Fibroblast of lung (primary cell): ENCODE measurements around the gene VSTM5.

ENCODE experiments used
- EZH2 ChIP-seq: IDR thresholded peaks from 2 replicates; pipeline ENCODE4 v1.5.1; 2012; ENCODE audit warnings: low read length, control low read depth, mild to moderate bottlenecking; ENCODE audit errors: missing control alignments
- TF ChIP-seq, protein P1 (sequence below), 2 donors: IDR thresholded peaks in 1 of 2; conservative IDR thresholded peaks in 1 of 2; 1 replicate in 1 of 2; 2 replicates in 1 of 2; pipeline ENCODE4 v1.5.1; 2011 to 2012; ENCODE audit warnings: low read length in 2 of 2, control low read depth in 1 of 2, inconsistent platforms in 1 of 2, low read depth in 1 of 2, mild to moderate bottlenecking in 1 of 2

GRCh38 chr11:93801366-93801765 lies 49.1 kb downstream of the VSTM5 start:
- TF ChIP-seq, protein P1, sequence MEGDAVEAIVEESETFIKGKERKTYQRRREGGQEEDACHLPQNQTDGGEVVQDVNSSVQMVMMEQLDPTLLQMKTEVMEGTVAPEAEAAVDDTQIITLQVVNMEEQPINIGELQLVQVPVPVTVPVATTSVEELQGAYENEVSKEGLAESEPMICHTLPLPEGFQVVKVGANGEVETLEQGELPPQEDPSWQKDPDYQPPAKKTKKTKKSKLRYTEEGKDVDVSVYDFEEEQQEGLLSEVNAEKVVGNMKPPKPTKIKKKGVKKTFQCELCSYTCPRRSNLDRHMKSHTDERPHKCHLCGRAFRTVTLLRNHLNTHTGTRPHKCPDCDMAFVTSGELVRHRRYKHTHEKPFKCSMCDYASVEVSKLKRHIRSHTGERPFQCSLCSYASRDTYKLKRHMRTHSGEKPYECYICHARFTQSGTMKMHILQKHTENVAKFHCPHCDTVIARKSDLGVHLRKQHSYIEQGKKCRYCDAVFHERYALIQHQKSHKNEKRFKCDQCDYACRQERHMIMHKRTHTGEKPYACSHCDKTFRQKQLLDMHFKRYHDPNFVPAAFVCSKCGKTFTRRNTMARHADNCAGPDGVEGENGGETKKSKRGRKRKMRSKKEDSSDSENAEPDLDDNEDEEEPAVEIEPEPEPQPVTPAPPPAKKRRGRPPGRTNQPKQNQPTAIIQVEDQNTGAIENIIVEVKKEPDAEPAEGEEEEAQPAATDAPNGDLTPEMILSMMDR (conservative IDR thresholded peaks at IDR 0.05 in 1 of 2, IDR thresholded peaks at IDR 0.05 in 1 of 2; ENCODE audit: low read depth in 1 of 2, low read length in 2 of 2): no peak
- TF ChIP-seq EZH2: no peak
